Right hindlimb (tissue), 1 donor: Measurements from ENCODE around the gene CAMSAP1.
A peak's percentile ranks its signal among the peaks of the same experiment; 100 is the strongest.
"Not testable (repeated sequence)": the region's sequence is repeated elsewhere in the genome, so short reads cannot be mapped to it uniquely, and the experiment has no call there.

ENCODE experiments used
- DNase-seq: peaks from one replicate; pipeline ENCODE4 v3.0.0-alpha.2; 2018

CAMSAP1 gene

GRCh38 chr9:135907431-135908092, at the start of gene CAMSAP1:
TSS of gene CAMSAP1 (minus strand) at chr9:135907546. CDS start at chr9:135907159, 387 bp downstream.
- DNase-seq, result peak; percentile 97

GRCh38 chr9:135956802-135957174, 49.4 kb upstream of the CAMSAP1 start:
- DNase-seq, result no peak

GRCh38 chr9:135955934-135956801, 48.8 kb upstream of the CAMSAP1 start:
- DNase-seq, result no peak

GRCh38 chr9:135952664-135953206, 45.4 kb upstream of the CAMSAP1 start:
- DNase-seq, result no peak

- DNase-seq, result no peak
Observed at GRCh38 chr9:135951889-135952663, 44.7 kb upstream of the CAMSAP1 start.

- DNase-seq, result not testable (repeated sequence)
Observed at GRCh38 chr9:135951310-135951709, 44.0 kb upstream of the CAMSAP1 start.

GRCh38 chr9:135950841-135951240, 43.5 kb upstream of the CAMSAP1 start:
- not testable (repeated sequence) for DNase-seq

GRCh38 chr9:135950135-135950682, 42.9 kb upstream of the CAMSAP1 start:
- DNase-seq, result no peak

GRCh38 chr9:135949501-135950134, 42.3 kb upstream of the CAMSAP1 start:
- DNase-seq, result peak; percentile 62

- no peak for DNase-seq
Observed at GRCh38 chr9:135948968-135949367, 41.6 kb upstream of the CAMSAP1 start.

- DNase-seq, result no peak
Observed at GRCh38 chr9:135948446-135948845, 41.1 kb upstream of the CAMSAP1 start.

GRCh38 chr9:135947582-135947981, 40.2 kb upstream of the CAMSAP1 start:
- DNase-seq, result no peak

GRCh38 chr9:135947105-135947504, 39.8 kb upstream of the CAMSAP1 start:
- DNase-seq, result not testable (repeated sequence)

GRCh38 chr9:135946392-135946994, 39.1 kb upstream of the CAMSAP1 start:
- no peak for DNase-seq

GRCh38 chr9:135945969-135946368, 38.6 kb upstream of the CAMSAP1 start:
- DNase-seq, result no peak

GRCh38 chr9:135944444-135945252, 37.3 kb upstream of the CAMSAP1 start:
- no peak for DNase-seq

GRCh38 chr9:135943604-135944003, 36.3 kb upstream of the CAMSAP1 start:
- not testable (repeated sequence) for DNase-seq

GRCh38 chr9:135941288-135941995, 34.1 kb upstream of the CAMSAP1 start:
- no peak for DNase-seq

- DNase-seq, result no peak
Observed at GRCh38 chr9:135939351-135940265, 32.3 kb upstream of the CAMSAP1 start.
